Esophagus squamous epithelium (tissue), 5 donors: ENCODE measurements around the gene COL7A1. TPM values are rescaled to one million over a fixed set of nuclear protein-coding genes. Genes with fewer than 3 reads are reported as not detected.
"Not testable (repeated sequence)": the region's sequence is repeated elsewhere in the genome, so short reads cannot be mapped to it uniquely, and the experiment has no call there.

Source experiments
- DNase-seq: peaks from one replicate; lab custom pipeline; 2025; lab: John Stamatoyannopoulos, UW
- H3K27ac ChIP-seq, 4 donors: fragments of 200-600 bp; sonication (generic); one replicate each; pipeline ENCODE4 v1.5.1; 2016 to 2019; ENCODE audit warnings: mild to moderate bottlenecking in 1 of 4
- H3K27me3 ChIP-seq, 4 donors: fragments of 200-600 bp; sonication (generic); 1 replicate in 3 of 4; 2 replicates in 1 of 4; pipeline versions ENCODE4 v1.5.1 to v1.6.0; 2017 to 2021; ENCODE audit warnings: antibody characterized with exemption in 1 of 4
- H3K36me3 ChIP-seq, 3 donors: fragments of 200-600 bp; sonication (generic); one replicate each; pipeline ENCODE4 v1.5.1; 2016 to 2019
- H3K4me1 ChIP-seq, 3 donors: fragments of 200-600 bp; sonication (generic); one replicate each; pipeline ENCODE4 v1.5.1; 2017 to 2019
- H3K4me3 ChIP-seq, 4 donors: fragments of 200-600 bp; sonication (generic); 1 replicate in 3 of 4; 2 replicates in 1 of 4; pipeline ENCODE4 v1.5.1; 2016 to 2019; ENCODE audit warnings: mild to moderate bottlenecking in 2 of 4, moderate library complexity in 1 of 4
- H3K9me3 ChIP-seq, 3 donors: fragments of 200-600 bp; sonication (generic); one replicate each; pipeline ENCODE4 v1.5.1; 2016 to 2019
- CTCF ChIP-seq, 6 experiments: fragments of 450-650 bp in 4 of 6; fragments of 200-600 bp in 2 of 6; sonication (generic) in 2 of 6; IDR thresholded peaks; one replicate each; pipeline ENCODE4 v1.5.1; 2016 to 2019; ENCODE audit warnings: antibody characterized with exemption in 6 of 6, mild to moderate bottlenecking in 4 of 6, moderate library complexity in 4 of 6
- POLR2A ChIP-seq, 4 donors: fragments of 450-650 bp; IDR thresholded peaks; one replicate each; pipeline ENCODE4 v1.6.1; 2017; ENCODE audit warnings: antibody characterized with exemption in 4 of 4, mild to moderate bottlenecking in 4 of 4, moderate library complexity in 3 of 4
- WGBS, 2 donors: methylation state at CpG; one replicate each; pipeline ENCODE4 v1.1.5; 2018; 5-methylcytosine and 5-hydroxymethylcytosine counted together
- intact Hi-C: fragments of 100-400 bp; cut with DNase I; formaldehyde crosslinking; loops from one replicate; pipeline ENCODE4 v1.15.0; 2022
- total RNA-seq, 4 donors: library from RNA; depleted of rRNA; stranded (reverse); fragments of >200 nt; gene quantifications; one replicate each; pipeline ENCODE4 v1.1.0, GENCODE V29; 2016
- donor health status: DM: yes; HTN: yes; CAD: no.

Gene COL7A1
- total RNA-seq, 4 donors from 2014 or later: 52.8 to 125 (median 69.0) TPM

GRCh38 chr3:48553886-48554845 lies 41.0 kb downstream of the COL7A1 start:
- TF ChIP-seq POLR2A (IDR thresholded peaks at IDR 0.05): no peak
- TF ChIP-seq CTCF (IDR thresholded peaks at IDR 0.05): no peak
- H3K9me3 ChIP-seq: no peaks in the 10 kb centered on the region
- 71 to 89% methylated on average over 9 to 11 of the region's 14 CpGs for WGBS, 2 donors
- H3K27ac ChIP-seq: no peak overlapping the region
- peaks cover 9 to 53% (median 30%) of the 10 kb centered on the region in 3 donors for H3K4me1 ChIP-seq
- intact Hi-C loops: loop anchor here (5.0 kb wide), 1 partner anchor 92 kb away; no protein-coding TSS in a partner anchor
- H3K36me3 ChIP-seq: peaks cover 0 to 9% (median 0%) of the 10 kb centered on the region in 3 donors
- no peak for DNase-seq
- H3K4me3 ChIP-seq: no peak overlapping the region
- no peaks in the 10 kb centered on the region for H3K27me3 ChIP-seq

- DNase-seq: no peak
- Histone ChIP-seq H3K36me3 (peaks cover 0 to 11% (median 0%) of the 10 kb centered on the region in 3 donors), H3K27ac (no peak overlapping the region), H3K27me3 (no peaks in the 10 kb centered on the region), H3K4me3 (no peak overlapping the region), H3K9me3 (no peaks in the 10 kb centered on the region), H3K4me1 (peaks cover 17 to 52% (median 22%) of the 10 kb centered on the region in 3 donors)
- 85 to 94% methylated on average over 5 of the region's 5 CpGs for WGBS, 2 donors
- intact Hi-C loops: loop anchor here (5.0 kb wide), 1 partner anchor 91 kb away; no protein-coding TSS in a partner anchor
- TF ChIP-seq POLR2A (IDR thresholded peaks at IDR 0.05): no peak
- TF ChIP-seq CTCF (IDR thresholded peaks at IDR 0.05): no peak
Measured at GRCh38 chr3:48553361-48553760, 41.8 kb downstream of the COL7A1 start.

GRCh38 chr3:48552111-48552951 lies 42.8 kb downstream of the COL7A1 start:
- DNase-seq: no peak
- H3K36me3 ChIP-seq: peaks cover 0 to 19% (median 6%) of the 10 kb centered on the region in 3 donors
- no peak for TF ChIP-seq CTCF (IDR thresholded peaks at IDR 0.05)
- no peak for TF ChIP-seq POLR2A (IDR thresholded peaks at IDR 0.05)
- peaks cover 17 to 45% (median 17%) of the 10 kb centered on the region in 3 donors for H3K4me1 ChIP-seq
- no peak overlapping the region for H3K4me3 ChIP-seq
- WGBS, 2 donors: 83 to 92% methylated on average over 5 of the region's 14 CpGs
- no peaks in the 10 kb centered on the region for H3K27me3 ChIP-seq
- no peaks in the 10 kb centered on the region for H3K9me3 ChIP-seq
- intact Hi-C loops: loop anchor here (5.0 kb wide), 1 partner anchor 90 kb away; no protein-coding TSS in a partner anchor
- H3K27ac ChIP-seq: no peak overlapping the region

DNA sequence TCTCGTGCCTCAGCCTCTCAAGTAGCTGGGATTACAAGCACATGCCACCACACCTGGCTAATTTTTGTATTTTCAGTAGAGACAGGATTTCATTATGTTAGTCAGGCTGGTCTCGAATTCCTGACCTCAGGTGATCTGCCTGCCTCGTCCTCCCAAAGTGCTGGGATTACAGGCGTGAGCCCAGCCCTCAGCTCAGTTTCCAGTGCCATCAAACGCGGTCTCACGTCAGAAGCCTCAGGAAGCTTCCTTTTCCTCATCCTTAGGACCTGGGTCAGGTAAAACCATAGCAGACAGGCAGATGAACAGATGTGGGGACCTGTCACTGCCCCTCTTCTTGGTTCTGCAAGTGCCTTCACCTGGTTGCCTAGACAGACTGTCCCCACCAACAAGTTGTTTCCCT lies 43.5 kb downstream of the COL7A1 start:
- H3K9me3 ChIP-seq, H3K4me3 ChIP-seq, DNase-seq, H3K27ac ChIP-seq, H3K27me3 ChIP-seq: not testable (repeated sequence)
- intact Hi-C loops: loop anchor here (5.0 kb wide), 1 partner anchor 89 kb away; no protein-coding TSS in a partner anchor
- 92% methylated on average over 6 of the region's 7 CpGs; no CpG with 5 or more reads in 1 of the 2 donors for WGBS, 2 donors
- Histone ChIP-seq H3K4me1 (peaks cover 14 to 41% (median 17%) of the 10 kb centered on the region in 3 donors), H3K36me3 (peaks cover 0 to 26% (median 6%) of the 10 kb centered on the region in 3 donors)
